GM21737 (cell line): Measurements from ENCODE around the gene CYP3A7.
"Not testable (repeated sequence)": the region's sequence is repeated elsewhere in the genome, so short reads cannot be mapped to it uniquely, and the experiment has no call there.

Experiments
- ATAC-seq: cut with Tn5 transposase; IDR thresholded peaks from one replicate; pipeline ENCODE4 v1.9.1; 2021; ENCODE audit warnings: mild to moderate bottlenecking, moderate library complexity; ENCODE audit not compliant: unreplicated experiment

CYP3A7 gene

DNA sequence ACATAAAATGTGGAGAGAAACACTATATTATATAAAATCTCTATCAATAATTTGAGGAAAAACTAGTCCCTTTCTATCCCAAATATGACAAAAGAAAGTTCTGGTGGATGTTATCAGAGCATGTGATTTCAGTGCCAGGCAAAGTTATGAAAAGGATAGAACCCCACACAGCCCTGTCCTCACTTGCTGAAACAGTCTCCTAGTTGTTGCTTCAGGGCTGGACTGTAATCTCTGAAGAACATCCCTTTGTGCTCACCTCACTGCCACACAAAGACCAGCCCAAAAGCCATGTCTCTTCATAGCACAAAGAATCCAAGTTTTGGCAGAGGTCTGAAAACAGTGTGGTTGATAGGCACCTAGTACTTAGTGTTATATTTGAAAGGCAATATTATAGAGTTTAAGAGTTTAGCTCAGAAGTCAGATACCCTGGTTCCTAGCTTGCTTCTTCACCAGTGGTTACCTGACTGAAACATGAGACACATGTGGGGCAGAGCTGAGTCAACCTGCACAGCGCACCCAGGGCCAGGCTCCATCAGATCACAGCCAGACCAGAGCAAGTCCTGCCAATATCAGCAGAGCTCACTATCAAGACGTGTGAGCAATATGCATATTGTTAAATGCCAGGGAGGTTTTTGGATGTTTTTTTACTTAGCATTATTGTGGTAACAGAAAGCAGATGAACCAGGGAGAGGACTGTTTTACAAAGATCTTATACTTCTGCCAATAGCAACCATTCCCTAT lies 25.0 kb downstream of the CYP3A7 start:
- ATAC-seq, result no peak

GRCh38 chr7:99709260-99709659 lies 25.7 kb downstream of the CYP3A7 start:
- ATAC-seq, result no peak

- ATAC-seq, result no peak
Observed at GRCh38 chr7:99707096-99707495, 27.9 kb downstream of the CYP3A7 start.

- no peak for ATAC-seq
Observed at GRCh38 chr7:99699946-99700345, 35.0 kb downstream of the CYP3A7 start.

GRCh38 chr7:99698867-99699730 lies 35.9 kb downstream of the CYP3A7 start:
- not testable (repeated sequence) for ATAC-seq

DNA sequence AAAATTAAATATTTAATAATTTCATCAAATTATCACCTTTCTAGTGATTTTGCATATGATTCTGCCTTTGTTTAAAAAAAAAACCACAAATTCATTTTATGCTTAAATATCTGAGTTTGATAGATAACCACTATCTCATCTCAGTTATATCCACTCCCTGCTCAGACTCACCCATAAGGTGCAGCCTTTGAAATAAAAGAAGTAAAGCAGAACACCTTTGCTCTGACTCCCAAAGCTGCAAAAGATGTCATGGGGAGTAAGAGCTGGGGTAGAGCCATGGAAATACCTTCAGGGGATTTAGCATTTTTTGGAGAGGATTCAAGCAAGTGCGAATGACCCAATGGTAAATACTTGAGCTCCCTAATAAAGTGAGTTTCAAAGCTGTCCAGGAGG lies 40.1 kb downstream of the CYP3A7 start:
- no peak for ATAC-seq

GRCh38 chr7:99694201-99694911 lies 40.6 kb downstream of the CYP3A7 start:
- ATAC-seq, result no peak

GRCh38 chr7:99693427-99694200 lies 41.4 kb downstream of the CYP3A7 start:
- ATAC-seq, result no peak

GRCh38 chr7:99693100-99693426 lies 41.9 kb downstream of the CYP3A7 start:
- no peak for ATAC-seq

DNA sequence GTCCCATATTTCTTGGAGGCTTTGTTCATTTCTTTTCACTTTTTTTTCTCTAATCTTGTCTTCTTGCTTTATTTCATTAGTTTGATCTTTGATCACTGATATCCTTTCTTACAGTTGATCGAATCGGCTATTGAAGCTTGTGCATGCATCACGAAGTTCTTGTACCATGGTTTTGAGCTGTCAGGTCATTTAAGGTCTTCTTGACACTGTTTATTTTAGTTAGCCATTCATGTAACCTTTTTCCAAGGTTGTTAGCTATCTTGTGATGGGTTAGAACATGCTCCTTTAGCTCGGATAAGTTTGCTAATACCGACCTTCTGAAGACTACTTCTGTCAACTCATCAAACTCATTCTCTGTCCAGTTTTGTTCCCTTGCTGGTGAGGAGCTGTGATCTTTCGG lies 42.4 kb downstream of the CYP3A7 start:
- ATAC-seq, result not testable (repeated sequence)

GRCh38 chr7:99691658-99692057 lies 43.3 kb downstream of the CYP3A7 start:
- not testable (repeated sequence) for ATAC-seq

GRCh38 chr7:99690918-99691317 lies 44.1 kb downstream of the CYP3A7 start:
- ATAC-seq, result not testable (repeated sequence)

DNA sequence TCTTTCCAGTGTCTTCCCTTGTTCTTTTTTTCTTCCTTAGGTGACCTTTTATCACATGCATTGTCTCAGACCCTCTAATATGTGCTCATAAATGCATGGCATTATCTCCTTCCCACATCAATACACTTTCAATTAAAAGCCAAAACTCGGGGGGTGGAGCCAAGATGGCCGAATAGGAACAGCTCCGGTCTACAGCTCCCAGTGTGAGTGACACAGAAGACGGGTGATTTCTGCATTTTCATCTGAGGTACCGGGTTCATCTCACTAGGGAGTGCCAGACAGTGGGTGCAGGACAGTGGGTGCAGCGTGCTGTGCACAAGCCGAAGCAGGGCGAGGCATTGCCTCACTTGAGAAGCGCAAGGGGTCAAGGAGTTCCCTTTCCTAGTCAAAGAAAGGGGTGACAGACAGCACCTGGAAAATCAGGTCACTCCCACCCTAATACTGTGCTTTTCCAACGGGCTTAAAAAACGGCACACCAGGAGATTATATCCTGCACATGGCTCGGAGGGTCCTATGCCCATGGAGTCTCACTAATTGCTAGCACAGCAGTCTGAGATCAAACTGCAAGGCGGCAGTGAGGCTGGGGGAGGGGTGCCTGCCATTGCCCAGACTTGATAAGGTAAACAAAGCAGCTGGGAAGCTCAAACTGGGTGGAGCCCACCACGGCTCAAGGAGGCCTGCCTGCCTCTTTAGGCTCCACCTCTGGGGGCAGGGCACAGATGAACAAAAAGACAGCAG lies 49.0 kb downstream of the CYP3A7 start:
- ATAC-seq, result not testable (repeated sequence)

GRCh38 chr7:99685129-99685758 lies 49.8 kb downstream of the CYP3A7 start:
- no peak for ATAC-seq

DNA sequence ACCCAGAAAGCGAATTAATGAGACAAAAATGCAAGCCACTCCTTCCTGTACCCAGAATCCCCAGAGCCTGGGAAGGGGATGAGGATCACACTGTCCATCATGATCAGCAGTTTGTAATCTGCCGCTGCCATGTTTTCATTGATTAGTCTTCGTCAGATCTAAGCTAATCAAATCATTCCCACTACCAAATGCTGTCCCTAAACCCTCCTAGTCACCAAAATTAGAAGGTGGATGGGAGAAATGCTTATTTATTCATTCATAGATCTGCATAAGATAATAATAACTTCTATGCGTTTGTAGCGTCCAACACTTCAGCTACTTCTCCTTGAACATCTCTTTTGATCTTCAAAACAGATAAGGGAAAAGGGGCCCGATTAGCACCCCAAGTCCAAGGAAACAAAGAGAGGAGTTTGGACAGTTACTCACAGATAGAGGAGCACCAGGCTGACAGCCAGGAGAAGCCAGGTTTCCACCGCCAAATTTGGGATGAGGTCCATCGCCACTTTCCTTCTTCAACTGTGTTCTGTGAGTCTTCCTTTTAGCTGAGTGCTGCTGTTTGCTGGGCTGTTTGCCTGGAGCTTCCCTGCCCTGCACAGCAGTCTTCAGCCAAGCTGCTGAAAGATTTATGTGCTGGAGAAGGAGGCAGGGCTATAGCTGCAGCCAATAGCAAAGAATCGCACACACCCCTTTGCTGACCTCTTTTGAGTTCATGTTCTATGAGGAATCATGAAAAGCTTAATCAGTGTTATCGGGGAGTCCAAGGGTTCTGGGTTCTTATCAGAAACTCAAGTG lies 55.4 kb downstream of the CYP3A7 start, which contains the start of gene CYP3A5:
Gene CYP3A5 (minus strand): TSS at position 597 of the 792 bp plus-strand sequence. CDS start 100 bp downstream, at position 497.
- ATAC-seq, result no peak

- ATAC-seq, result no peak
Observed at GRCh38 chr7:99679032-99679399, 56.0 kb downstream of the CYP3A7 start.

DNA sequence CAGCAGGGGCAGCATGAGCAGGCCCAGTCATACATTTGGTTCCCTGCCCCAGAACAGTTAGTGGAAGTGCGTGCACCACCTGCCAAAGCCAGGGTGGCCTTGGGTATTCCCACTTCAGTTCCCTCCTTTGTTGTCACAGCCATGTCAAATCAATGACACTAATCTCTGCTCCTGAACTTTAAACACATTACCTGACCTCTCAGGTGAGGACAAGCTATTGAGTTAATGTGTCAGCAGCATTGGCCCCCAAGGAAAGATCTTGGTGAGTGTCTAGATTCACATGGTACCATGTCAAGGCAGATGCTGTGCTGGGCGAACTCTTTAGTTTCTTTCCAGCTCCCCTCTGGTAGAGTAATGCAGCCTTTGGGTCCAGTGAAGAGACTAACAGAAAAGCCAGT lies 57.3 kb downstream of the CYP3A7 start:
- no peak for ATAC-seq

DNA sequence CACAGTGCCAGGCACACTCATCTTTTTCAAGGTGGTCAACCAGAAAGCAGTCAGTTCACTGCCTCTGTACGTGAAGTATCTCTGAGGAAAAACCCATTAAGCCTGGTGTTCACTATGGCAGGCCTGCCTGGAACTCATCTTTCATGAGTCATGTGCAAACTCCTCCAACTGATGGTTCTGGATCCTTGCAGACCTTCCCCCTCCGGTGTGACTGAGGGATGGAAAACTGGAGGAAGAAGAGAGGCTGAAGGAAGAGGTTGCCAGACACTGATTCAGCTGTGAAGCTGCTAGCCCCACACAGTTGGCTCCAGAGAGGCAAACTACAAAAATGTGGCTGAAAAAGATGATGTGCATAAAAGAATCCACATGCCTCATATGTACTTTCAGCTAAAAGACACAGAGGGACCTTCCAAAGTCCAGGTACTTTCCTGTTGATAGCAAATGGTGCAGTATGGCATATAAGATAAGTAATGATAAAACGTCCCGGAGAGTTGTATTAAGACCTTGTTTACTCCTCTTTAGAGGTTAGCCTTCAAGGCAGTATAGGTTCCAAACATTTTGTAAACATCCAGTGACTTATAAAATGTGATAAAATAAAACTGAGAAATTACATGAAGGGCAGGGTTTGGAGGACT lies 57.9 kb downstream of the CYP3A7 start:
- ATAC-seq, result no peak
